Measurements from ENCODE around the gene VMO1. TPM values are rescaled to one million over a fixed set of nuclear protein-coding genes. Genes with fewer than 3 reads are reported as not detected.

The VMO1 gene
- total and polyA plus RNA-seq, 3 donors from 2014 or later: 0.62 to 1.3 (median 0.98) TPM

DNA sequence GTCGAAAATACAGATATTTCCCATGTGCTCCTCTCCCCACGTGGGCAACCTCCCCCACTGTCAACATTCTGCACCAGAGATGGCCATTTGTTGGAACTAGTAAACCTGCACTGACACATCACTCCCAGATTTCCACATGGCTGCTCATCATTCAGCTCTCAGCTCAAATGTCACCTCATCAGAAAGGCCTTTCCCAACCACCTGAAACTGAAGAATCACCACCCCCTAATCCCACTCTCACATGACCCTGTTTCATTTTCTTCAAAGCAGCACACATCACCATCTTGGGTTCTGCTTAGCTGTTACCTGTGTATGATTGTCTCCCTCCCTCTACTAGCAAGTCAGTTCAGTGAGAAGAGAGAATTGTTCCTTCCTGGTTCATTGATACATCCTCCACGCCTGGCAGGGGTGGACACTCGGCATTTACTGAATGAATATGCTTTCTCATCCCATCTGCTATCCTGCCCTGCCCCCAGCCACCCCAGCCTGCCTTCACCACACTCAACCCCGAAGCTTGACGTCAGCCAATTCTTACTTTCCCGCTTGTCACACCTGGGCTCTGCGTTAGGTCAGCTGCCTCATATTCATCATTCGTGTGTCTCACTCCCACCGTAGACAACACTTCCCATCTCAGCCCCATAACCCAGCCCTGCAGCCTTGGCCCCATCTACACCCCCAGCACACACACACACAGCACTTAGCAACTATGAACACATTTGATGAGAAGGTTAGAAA is 14.5 kb upstream of the VMO1 start:
- no peak for DNase-seq
- 70 to 76% methylated on average over 10 of the region's 10 CpGs for WGBS, 2 donors
- intact Hi-C loops (cut with DNase I; ENCODE audit: low total_unique reads): no loop called here
- Histone ChIP-seq H3K4me3 (no peak overlapping the region), H3K4me1 (peaks cover 4% of the 10 kb centered on the region), H3K9me3 (no peaks in the 10 kb centered on the region), H3K27ac (no peak overlapping the region), H3K36me3 (ENCODE audit: low read depth, missing control alignments) (no peaks in the 10 kb centered on the region), H3K27me3 (no peaks in the 10 kb centered on the region)
- TF ChIP-seq, protein P1, sequence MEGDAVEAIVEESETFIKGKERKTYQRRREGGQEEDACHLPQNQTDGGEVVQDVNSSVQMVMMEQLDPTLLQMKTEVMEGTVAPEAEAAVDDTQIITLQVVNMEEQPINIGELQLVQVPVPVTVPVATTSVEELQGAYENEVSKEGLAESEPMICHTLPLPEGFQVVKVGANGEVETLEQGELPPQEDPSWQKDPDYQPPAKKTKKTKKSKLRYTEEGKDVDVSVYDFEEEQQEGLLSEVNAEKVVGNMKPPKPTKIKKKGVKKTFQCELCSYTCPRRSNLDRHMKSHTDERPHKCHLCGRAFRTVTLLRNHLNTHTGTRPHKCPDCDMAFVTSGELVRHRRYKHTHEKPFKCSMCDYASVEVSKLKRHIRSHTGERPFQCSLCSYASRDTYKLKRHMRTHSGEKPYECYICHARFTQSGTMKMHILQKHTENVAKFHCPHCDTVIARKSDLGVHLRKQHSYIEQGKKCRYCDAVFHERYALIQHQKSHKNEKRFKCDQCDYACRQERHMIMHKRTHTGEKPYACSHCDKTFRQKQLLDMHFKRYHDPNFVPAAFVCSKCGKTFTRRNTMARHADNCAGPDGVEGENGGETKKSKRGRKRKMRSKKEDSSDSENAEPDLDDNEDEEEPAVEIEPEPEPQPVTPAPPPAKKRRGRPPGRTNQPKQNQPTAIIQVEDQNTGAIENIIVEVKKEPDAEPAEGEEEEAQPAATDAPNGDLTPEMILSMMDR (IDR thresholded peaks at IDR 0.05): no peak
- TF ChIP-seq POLR2A (IDR thresholded peaks at IDR 0.05): no peak

DNA sequence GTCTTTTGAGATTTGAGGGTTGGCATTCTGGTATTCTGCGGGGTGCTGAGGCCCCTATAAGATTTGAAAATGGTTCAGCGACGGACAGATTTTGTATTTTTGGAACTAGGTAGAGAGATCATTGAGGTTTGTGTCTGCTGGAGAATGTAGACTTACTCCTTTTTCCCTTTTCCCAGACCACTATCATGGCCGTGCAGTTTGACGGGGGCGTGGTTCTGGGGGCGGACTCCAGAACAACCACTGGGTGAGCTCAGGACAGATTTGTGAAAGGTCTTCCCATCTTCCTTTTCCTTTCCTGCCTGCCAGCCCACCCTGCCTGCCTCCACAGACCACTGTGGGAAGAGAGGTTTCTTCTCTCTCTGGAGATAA is 10.4 kb upstream of the VMO1 start:
- no peaks in the 10 kb centered on the region for H3K27me3 ChIP-seq
- DNase-seq: peak; percentile 53
- H3K27ac ChIP-seq: peak overlapping the region; percentile 60 to 85
- WGBS, 2 donors: 0 to 2% methylated on average over 7 of the region's 7 CpGs
- intact Hi-C loops (cut with DNase I; ENCODE audit: low total_unique reads): no loop called here
- peak overlapping the region; percentile 73 to 79 for H3K4me3 ChIP-seq
- no peaks in the 10 kb centered on the region for H3K36me3 ChIP-seq (ENCODE audit: low read depth, missing control alignments)
- H3K4me1 ChIP-seq: peaks cover 4% of the 10 kb centered on the region
- TF ChIP-seq, protein P1 (IDR thresholded peaks at IDR 0.05): no peak
- no peaks in the 10 kb centered on the region for H3K9me3 ChIP-seq

DNA sequence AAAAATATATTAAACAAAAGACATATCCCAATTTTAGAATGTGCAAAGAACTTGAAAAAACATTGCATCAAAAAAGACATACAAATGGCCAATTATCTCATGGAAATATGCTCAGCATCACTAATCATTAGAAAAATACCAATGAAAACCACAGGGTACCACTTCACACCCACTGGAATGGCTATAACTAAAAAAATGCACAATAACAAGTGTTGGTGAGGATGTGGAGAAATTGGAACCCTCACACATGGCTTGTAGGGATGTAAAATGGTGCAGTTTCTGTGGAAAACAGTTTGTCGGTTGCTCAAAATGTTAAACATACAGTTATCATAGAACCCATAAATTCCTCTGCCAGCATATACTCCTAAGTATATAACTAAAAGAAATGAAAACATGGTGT is 9.0 kb upstream of the VMO1 start:
- intact Hi-C loops (cut with DNase I; ENCODE audit: low total_unique reads): no loop called here
- WGBS, 2 donors: 71 to 81% methylated on average over 1 of the region's 1 CpG
- H3K9me3 ChIP-seq: no peaks in the 10 kb centered on the region
- H3K27me3 ChIP-seq: no peaks in the 10 kb centered on the region
- H3K4me3 ChIP-seq: peak overlapping the region in 1 of 2 donors; percentile 79
- TF ChIP-seq, protein P1 (IDR thresholded peaks at IDR 0.05): no peak
- no peak for TF ChIP-seq POLR2A (IDR thresholded peaks at IDR 0.05)
- peaks cover 4% of the 10 kb centered on the region for H3K4me1 ChIP-seq
- H3K27ac ChIP-seq: peak overlapping the region in 1 of 2 donors; percentile 85
- H3K36me3 ChIP-seq (ENCODE audit: low read depth, missing control alignments): no peaks in the 10 kb centered on the region
- DNase-seq: no peak

DNA sequence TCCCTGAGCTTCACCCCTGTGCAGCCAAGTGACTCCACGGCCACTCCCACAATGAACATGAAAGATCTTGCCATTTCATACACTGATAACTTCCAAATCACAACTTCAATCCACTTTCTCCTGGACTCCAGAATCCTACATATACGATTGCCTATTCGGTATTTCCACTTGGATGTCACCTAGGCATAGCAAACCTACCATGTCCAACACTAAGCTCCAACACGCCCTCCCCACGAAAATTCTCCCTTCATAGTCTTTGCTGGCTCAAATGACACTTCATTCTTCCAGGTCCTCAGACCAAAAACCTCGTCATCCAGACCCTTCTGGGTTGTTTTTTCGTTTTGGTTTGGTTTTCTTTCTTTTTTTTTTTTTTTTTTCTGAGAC is 4.5 kb upstream of the VMO1 start:
- Histone ChIP-seq H3K27me3 (no peaks in the 10 kb centered on the region), H3K27ac (peak overlapping the region; percentile 71 to 91), H3K36me3 (ENCODE audit: low read depth, missing control alignments) (no peaks in the 10 kb centered on the region), H3K4me1 (peaks cover 24% of the 10 kb centered on the region), H3K4me3 (peak overlapping the region; percentile 59 to 72), H3K9me3 (no peaks in the 10 kb centered on the region)
- intact Hi-C loops (cut with DNase I; ENCODE audit: low total_unique reads): loop anchor here (5.0 kb wide), 1 partner anchor 97 kb away; no protein-coding TSS in a partner anchor
- no peak for TF ChIP-seq POLR2A (IDR thresholded peaks at IDR 0.05)
- TF ChIP-seq, protein P1 (IDR thresholded peaks at IDR 0.05): no peak
- WGBS, 2 donors: 23 to 26% methylated on average over 7 of the region's 7 CpGs
- DNase-seq: no peak
